ENCODE measurements around the gene F10.

F10 gene

DNA sequence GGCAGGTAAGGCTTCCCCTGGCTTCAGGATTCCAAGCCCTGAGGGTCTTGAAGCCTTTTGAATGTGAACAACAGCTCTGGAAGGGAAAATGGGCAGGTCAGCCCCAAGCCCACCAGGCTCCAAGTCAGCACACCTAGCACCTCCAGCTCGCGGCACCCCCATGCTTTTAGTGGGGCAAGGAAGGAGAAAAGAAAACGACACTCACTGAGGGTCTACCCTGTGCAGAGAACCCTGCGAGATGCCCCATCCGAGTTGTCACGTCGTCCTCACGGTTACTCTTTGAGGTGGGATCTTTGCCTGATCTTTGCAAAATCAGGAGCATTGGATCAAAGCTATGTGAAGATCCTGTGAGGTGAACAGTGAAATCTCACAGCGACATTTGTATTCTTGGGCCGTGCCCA, 5.7 kb upstream of the F10 start:
- no peak for DNase-seq (ENCODE audit: low read depth in 2 of 2)

DNA sequence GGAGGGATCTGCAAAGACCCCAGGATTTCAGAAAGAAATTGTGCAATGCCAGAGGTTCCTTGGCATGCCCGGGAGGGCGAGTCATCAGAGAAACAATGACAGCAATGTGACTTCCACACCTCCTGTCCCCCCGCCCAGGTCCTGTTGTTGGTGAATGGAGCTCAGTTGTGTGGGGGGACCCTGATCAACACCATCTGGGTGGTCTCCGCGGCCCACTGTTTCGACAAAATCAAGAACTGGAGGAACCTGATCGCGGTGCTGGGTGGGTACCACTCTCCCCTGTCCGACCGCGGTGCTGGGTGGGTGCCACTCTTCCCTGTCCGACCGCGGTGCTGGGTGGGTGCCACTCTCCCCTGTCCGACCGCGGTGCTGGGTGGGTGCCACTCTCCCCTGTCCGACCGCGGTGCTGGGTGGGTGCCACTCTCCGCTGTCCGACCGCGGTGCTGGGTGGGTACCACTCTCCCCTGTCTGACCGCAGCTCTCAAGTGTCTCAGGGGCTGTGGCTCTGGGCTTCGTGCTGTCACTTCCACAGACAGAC, 5.2 kb upstream of the F10 start:
- no peak for DNase-seq (ENCODE audit: low read depth in 2 of 2)

- DNase-seq (ENCODE audit: low read depth in 2 of 2): no peak
These were observed 4.7 kb upstream of the F10 start for GRCh38 chr13:113117911-113118260.

DNA sequence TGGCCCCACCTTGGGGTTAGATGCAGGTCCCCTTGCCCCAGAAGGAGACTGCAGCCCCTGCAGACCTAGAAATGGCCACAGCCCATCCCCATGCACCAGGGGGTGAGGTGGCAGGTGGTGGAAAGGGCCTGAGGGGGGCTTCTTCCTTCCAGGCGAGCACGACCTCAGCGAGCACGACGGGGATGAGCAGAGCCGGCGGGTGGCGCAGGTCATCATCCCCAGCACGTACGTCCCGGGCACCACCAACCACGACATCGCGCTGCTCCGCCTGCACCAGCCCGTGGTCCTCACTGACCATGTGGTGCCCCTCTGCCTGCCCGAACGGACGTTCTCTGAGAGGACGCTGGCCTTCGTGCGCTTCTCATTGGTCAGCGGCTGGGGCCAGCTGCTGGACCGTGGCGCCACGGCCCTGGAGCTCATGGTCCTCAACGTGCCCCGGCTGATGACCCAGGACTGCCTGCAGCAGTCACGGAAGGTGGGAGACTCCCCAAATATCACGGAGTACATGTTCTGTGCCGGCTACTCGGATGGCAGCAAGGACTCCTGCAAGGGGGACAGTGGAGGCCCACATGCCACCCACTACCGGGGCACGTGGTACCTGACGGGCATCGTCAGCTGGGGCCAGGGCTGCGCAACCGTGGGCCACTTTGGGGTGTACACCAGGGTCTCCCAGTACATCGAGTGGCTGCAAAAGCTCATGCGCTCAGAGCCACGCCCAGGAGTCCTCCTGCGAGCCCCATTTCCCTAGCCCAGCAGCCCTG, 4.2 kb upstream of the F10 start:
- no peak for DNase-seq (ENCODE audit: low read depth in 2 of 2)

GRCh38 chr13:113119166-113119821, 3.3 kb upstream of the F10 start:
- DNase-seq (ENCODE audit: low read depth in 2 of 2): no peak

- no peak for DNase-seq (ENCODE audit: low read depth in 2 of 2)
These were observed 2.8 kb upstream of the F10 start for GRCh38 chr13:113119822-113120189.

GRCh38 chr13:113120300-113121182, 2.1 kb upstream of the F10 start:
- DNase-seq (ENCODE audit: low read depth in 2 of 2): no peak

DNA sequence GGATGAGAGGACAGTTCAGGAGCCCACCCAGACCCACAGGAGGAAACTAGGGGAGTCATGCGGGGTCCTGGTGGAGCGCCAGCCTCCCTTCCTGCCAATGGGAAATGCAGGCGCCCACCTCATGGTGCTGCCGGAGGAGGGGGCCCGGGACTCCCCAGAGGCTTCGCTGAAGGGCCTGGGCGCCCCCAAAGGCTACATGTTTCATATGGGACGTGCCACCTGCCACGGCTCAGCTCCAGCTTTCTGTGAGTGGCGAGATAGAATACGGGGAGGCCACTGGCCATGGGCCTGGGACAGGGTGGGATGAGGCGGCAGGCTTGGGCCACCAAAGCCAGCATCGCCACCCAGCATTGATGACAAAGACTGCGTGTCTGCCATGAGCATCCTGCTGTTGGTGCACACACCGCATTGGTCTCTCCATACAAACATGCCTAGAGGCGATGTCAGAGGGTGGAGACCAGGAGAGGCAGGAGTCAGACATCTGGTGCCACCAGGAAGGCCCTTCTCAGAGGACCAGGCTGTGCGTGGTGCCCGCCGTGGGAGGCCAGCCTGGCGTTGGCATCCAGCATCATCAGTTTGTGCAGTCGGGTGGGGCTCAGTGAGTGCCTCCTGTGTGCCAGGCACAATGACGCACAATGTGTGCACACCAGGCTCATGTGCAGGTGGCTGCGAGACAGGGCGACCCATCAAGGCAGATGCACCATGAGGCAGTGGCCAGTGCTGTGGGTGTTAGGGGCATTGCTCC, 1.2 kb upstream of the F10 start:
- DNase-seq (ENCODE audit: low read depth in 2 of 2): no peak

GRCh38 chr13:113121928-113122471, 599 bp upstream of the F10 start:
- no peak for DNase-seq (ENCODE audit: low read depth in 2 of 2)

- no peak for DNase-seq (ENCODE audit: low read depth in 2 of 2)
These were observed 915 bp downstream of the F10 start for GRCh38 chr13:113123226-113124201.

DNA sequence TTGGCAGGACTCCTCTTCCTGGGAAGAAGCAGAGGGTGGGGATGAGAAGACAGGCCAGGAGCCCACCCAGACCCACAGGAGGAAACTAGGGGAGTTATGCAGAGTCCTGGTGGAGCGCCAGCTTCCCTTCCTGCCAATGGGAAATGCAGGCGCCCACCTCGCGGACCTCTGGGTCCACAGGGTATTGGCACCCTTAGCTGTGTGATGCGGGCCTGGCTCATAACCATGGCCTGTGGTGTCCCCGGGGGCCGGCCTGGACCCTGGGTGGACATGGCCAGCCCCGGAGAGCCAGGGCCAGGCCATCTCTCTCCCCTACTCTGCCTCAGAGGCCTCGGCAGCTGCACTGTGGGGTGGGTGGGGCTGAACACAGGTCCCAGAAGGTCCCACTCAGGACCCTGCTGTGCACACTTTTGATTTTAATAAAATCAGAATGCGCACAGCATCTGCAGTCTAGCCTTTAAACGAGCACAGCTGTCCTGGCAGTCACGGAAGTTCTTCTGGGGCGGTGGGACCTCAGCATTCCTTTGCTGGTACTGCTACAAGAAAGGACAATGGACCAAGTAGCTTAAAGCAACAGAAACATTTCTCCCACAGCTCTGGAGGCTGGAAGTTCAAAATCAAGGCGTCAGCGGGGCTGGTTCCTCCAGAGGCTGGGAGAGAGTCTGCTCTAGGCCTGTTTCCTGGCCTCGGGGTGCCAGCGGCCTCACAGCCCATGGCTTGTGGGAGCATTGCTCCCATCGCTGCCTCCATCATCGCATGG, 1.8 kb downstream of the F10 start:
- DNase-seq (ENCODE audit: low read depth in 2 of 2): no peak

DNA sequence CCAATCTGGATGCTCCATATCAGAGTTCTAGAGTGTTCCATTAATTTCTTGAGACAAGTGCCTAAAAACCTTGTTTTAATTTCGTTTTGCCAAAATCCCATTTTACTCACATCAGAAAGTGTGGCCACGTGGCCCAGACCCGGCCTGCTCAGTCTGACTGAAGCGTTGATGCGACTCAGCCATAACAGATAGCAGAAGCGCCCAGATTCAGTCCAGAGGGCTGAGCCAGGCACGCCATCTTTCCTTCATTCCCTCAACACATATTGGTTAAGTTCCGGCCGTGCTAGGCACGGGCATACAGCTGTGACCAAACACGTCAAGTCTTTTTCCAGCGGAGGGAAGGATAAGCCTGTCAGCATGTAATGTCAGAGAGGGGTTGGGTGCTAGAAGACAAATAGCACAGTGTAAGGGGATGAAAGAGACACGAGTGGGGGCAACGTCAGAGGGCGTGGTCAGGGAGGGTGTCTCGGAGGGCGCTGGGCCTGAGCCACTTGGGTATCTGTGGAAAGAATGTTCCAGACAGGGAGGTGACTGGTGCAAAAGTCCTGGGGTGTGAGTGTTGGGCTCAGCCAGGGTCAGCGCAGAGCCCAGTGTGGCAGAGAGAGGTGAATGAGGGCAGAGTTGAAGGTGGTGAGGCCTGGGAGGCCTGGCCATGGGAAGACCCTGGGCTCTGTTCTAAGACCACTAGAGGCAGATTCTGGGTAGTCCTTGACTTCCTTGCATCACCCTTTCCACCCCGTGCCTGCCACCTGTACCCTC, 3.1 kb downstream of the F10 start:
- DNase-seq (ENCODE audit: low read depth in 2 of 2): no peak

- DNase-seq (ENCODE audit: low read depth in 2 of 2): no peak
These were observed 3.9 kb downstream of the F10 start for GRCh38 chr13:113126265-113127150.

GRCh38 chr13:113129480-113129879, 6.9 kb downstream of the F10 start:
- no peak for DNase-seq (ENCODE audit: low read depth in 2 of 2)

- no peak for DNase-seq (ENCODE audit: low read depth in 2 of 2)
These were observed 7.5 kb downstream of the F10 start for GRCh38 chr13:113129921-113130750.

- DNase-seq (ENCODE audit: low read depth in 2 of 2): no peak
These were observed 12.7 kb downstream of the F10 start for GRCh38 chr13:113135281-113135760.
